KMS-11 (cell line): ENCODE results near the gene GLRA3.

Experiments used
- H2AFZ ChIP-seq: fragments of 200-600 bp; sonication (generic); 2 replicates; pipeline ENCODE4 v1.6.1; 2016; ENCODE audit warnings: antibody characterized with exemption, mixed run types, low read depth
- H3K27ac ChIP-seq: fragments of 200-600 bp; sonication (generic); 2 replicates; pipeline ENCODE4 v1.6.1; 2016; ENCODE audit warnings: mild to moderate bottlenecking, mixed run types
- H3K27me3 ChIP-seq: fragments of 200-600 bp; sonication (generic); 2 replicates; pipeline ENCODE4 v1.6.1; 2017; ENCODE audit warnings: mild to moderate bottlenecking, low read depth, mixed run types, moderate library complexity; ENCODE audit not compliant: insufficient read depth
- H3K36me3 ChIP-seq: fragments of 200-600 bp; sonication (generic); 2 replicates; pipeline ENCODE4 v1.6.1; 2017; ENCODE audit warnings: mild to moderate bottlenecking, mixed run types; ENCODE audit not compliant: insufficient read depth
- H3K4me1 ChIP-seq: fragments of 200-600 bp; sonication (generic); 2 replicates; pipeline ENCODE4 v1.6.1; 2016; ENCODE audit warnings: mild to moderate bottlenecking, low read depth, mixed run types; ENCODE audit not compliant: poor library complexity, severe bottlenecking
- H3K4me2 ChIP-seq: fragments of 200-600 bp; sonication (generic); 2 replicates; pipeline ENCODE4 v1.7.0; 2016; ENCODE audit warnings: mild to moderate bottlenecking, mixed run types
- H3K4me3 ChIP-seq: fragments of 200-600 bp; sonication (generic); IDR thresholded peaks from 2 replicates; pipeline ENCODE4 v1.6.1; 2017; ENCODE audit warnings: low read depth, low read length, mixed read lengths; ENCODE audit not compliant: insufficient read depth
- H3K79me2 ChIP-seq: fragments of 200-600 bp; sonication (generic); 2 replicates; pipeline ENCODE4 v1.6.1; 2016; ENCODE audit warnings: low read depth, mixed run types; ENCODE audit not compliant: insufficient read depth
- H3K9ac ChIP-seq: fragments of 200-600 bp; sonication (generic); 2 replicates; pipeline ENCODE4 v1.6.1; 2016; ENCODE audit warnings: mild to moderate bottlenecking, mixed run types
- H4K20me1 ChIP-seq: fragments of 200-600 bp; sonication (generic); 2 replicates; pipeline ENCODE4 v1.6.1; 2016; ENCODE audit warnings: mild to moderate bottlenecking, mixed run types; ENCODE audit not compliant: insufficient read depth
- CTCF ChIP-seq: fragments of 200-600 bp; sonication (generic); conservative IDR thresholded peaks from 2 replicates; pipeline ENCODE4 v1.6.1; 2017; ENCODE audit warnings: low read depth, mild to moderate bottlenecking, antibody characterized with exemption, low read length, moderate library complexity, mixed read lengths

GLRA3 gene

GRCh38 chr4:174690665-174691064 is 138.4 kb downstream of the GLRA3 start:
- no peak overlapping the region for H2AFZ ChIP-seq
- H3K4me3 ChIP-seq, result no peak overlapping the region
- H3K4me1 ChIP-seq, result no peaks in the 10 kb centered on the region
- no peaks in the 10 kb centered on the region for H3K27me3 ChIP-seq
- H3K4me2 ChIP-seq, result no peak overlapping the region
- no peaks in the 10 kb centered on the region for H3K79me2 ChIP-seq
- no peak for TF ChIP-seq CTCF
- H3K9ac ChIP-seq, result no peak overlapping the region
- H4K20me1 ChIP-seq, result no peaks in the 10 kb centered on the region
- no peak overlapping the region for H3K27ac ChIP-seq
- H3K36me3 ChIP-seq, result no peaks in the 10 kb centered on the region

- Histone ChIP-seq H4K20me1 (no peaks in the 10 kb centered on the region), H3K36me3 (no peaks in the 10 kb centered on the region), H3K9ac (no peak overlapping the region), H3K4me1 (no peaks in the 10 kb centered on the region), H3K4me2 (no peak overlapping the region), H3K27me3 (no peaks in the 10 kb centered on the region), H3K79me2 (no peaks in the 10 kb centered on the region), H3K4me3 (no peak overlapping the region), H3K27ac (no peak overlapping the region), H2AFZ (no peak overlapping the region)
- no peak for TF ChIP-seq CTCF
These were observed 139.4 kb downstream of the GLRA3 start for GRCh38 chr4:174689618-174690017.

- Histone ChIP-seq H3K4me3 (no peak overlapping the region), H2AFZ (no peak overlapping the region), H3K79me2 (no peaks in the 10 kb centered on the region), H3K36me3 (no peaks in the 10 kb centered on the region), H3K27me3 (no peaks in the 10 kb centered on the region), H3K4me1 (no peaks in the 10 kb centered on the region), H3K4me2 (no peak overlapping the region), H3K9ac (no peak overlapping the region), H4K20me1 (no peaks in the 10 kb centered on the region), H3K27ac (no peak overlapping the region)
- TF ChIP-seq CTCF, result no peak
These were observed 142.2 kb downstream of the GLRA3 start for GRCh38 chr4:174686826-174687225.

- Histone ChIP-seq H3K79me2 (no peaks in the 10 kb centered on the region), H3K4me3 (no peak overlapping the region), H2AFZ (no peak overlapping the region), H3K9ac (no peak overlapping the region), H3K4me1 (no peaks in the 10 kb centered on the region), H3K27ac (no peak overlapping the region), H3K4me2 (no peak overlapping the region), H3K36me3 (no peaks in the 10 kb centered on the region), H3K27me3 (no peaks in the 10 kb centered on the region), H4K20me1 (no peaks in the 10 kb centered on the region)
- TF ChIP-seq CTCF, result no peak
These were observed 147.2 kb downstream of the GLRA3 start for GRCh38 chr4:174681723-174682300.
